ENCODE results near the gene VPS13D.

- TF ChIP-seq CTCF (IDR thresholded peaks at IDR 0.05 in 2 of 3, conservative IDR thresholded peaks at IDR 0.05 in 1 of 3; ENCODE audit: borderline replicate concordance in 1 of 3, insufficient read depth in 1 of 3, low read depth in 2 of 3, low read length in 2 of 3) (no peak), EZH2 (IDR thresholded peaks at IDR 0.05) (no peak), CEBPB (IDR thresholded peaks at IDR 0.05; ENCODE audit: low read depth) (no peak), SRF (IDR thresholded peaks at IDR 0.05; ENCODE audit: low read depth) (no peak), TCF7L2 (IDR thresholded peaks at IDR 0.05; ENCODE audit: borderline replicate concordance, extremely low read depth, insufficient read depth, insufficient read length) (no peak), POLR2A (IDR thresholded peaks at IDR 0.05; ENCODE audit: borderline replicate concordance, extremely low read depth, insufficient read depth, insufficient read length) (no peak), YY1 (IDR thresholded peaks at IDR 0.05; ENCODE audit: extremely low read depth, insufficient replicate concordance, low read depth, low read length) (no peak)
Observed at GRCh38 chr1:12531179-12531499, 301.3 kb downstream of the VPS13D start.

Measured in HCT116 (cell line).